Fibroblast of the aortic adventitia (primary cell): ENCODE data around the gene AGAP2. TPM values are rescaled to one million over a fixed set of nuclear protein-coding genes. Genes with fewer than 3 reads are reported as not detected.
"Not testable (repeated sequence)": the region's sequence is repeated elsewhere in the genome, so short reads cannot be mapped to it uniquely, and the experiment has no call there.

ENCODE experiments used
- DNase-seq: peaks from one replicate; pipeline ENCODE4 v3.0.0-alpha.2; 2010; ENCODE audit warnings: low read depth
- H3K4me3 ChIP-seq: 2 replicates; pipeline ENCODE4 v1.5.1; 2011; ENCODE audit warnings: low read depth, mild to moderate bottlenecking, control low read depth, low read length, moderate library complexity
- total RNA-seq: library from RNA; depleted of rRNA; stranded (reverse); fragments of >200 nt; gene quantifications from 2 replicates; pipeline ENCODE4 v1.2.3, GENCODE V29; 2012; ENCODE audit warnings: low replicate concordance
- TF ChIP-seq, protein P1 (sequence below): IDR thresholded peaks from 2 replicates; pipeline ENCODE4 v1.5.1; 2011; ENCODE audit warnings: mild to moderate bottlenecking, low read length, control low read depth, inconsistent platforms; ENCODE audit not compliant: insufficient read depth

Gene AGAP2
- total RNA-seq, 1 donor: 0.27 TPM

DNA sequence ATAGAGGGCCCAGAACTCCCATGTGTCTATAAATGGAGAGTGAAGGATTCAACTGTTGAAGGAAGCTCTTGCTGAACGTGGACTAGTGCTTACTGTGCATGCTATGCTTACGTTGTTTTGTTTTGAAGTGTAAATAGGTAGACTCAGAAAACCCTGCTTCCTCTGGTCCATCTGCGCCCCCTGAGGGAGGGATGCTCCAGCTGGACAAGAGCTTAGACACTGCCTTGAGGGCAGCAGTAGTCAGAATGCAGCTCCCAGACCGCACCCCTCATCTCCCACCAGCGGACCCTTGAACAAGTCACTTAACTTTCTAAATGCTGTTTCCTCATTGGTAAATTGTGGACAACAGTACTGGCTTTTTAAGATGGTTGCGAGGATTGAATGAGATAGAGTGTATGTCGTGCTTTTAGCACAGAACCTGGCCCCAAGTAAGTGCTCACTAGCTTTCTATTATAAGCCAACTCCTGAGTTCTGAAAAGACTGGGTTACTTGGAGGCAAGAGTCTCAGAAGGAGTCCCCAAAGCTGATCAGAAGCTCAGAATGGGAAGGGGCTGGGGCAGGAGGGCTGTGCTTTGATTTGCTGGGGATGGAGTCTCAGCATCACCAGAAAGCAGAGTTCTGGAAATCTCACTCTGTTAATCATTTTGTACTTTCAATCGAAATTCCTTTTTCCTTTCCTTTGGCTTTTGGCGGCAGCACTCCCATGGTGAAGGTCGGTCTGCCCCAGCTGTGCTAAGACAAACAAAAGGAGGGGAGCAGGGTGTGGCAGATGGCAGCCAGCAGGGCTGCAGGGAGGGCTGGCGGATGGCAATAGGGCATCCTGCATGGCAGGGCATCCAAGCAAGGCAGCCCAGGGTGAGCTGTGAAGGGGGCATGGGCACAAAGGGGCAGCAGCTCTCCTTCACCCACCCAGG is 15.6 kb downstream of the AGAP2 start:
- H3K4me3 ChIP-seq: no peak overlapping the region
- TF ChIP-seq, protein P1, sequence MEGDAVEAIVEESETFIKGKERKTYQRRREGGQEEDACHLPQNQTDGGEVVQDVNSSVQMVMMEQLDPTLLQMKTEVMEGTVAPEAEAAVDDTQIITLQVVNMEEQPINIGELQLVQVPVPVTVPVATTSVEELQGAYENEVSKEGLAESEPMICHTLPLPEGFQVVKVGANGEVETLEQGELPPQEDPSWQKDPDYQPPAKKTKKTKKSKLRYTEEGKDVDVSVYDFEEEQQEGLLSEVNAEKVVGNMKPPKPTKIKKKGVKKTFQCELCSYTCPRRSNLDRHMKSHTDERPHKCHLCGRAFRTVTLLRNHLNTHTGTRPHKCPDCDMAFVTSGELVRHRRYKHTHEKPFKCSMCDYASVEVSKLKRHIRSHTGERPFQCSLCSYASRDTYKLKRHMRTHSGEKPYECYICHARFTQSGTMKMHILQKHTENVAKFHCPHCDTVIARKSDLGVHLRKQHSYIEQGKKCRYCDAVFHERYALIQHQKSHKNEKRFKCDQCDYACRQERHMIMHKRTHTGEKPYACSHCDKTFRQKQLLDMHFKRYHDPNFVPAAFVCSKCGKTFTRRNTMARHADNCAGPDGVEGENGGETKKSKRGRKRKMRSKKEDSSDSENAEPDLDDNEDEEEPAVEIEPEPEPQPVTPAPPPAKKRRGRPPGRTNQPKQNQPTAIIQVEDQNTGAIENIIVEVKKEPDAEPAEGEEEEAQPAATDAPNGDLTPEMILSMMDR: no peak
- DNase-seq: no peak

DNA sequence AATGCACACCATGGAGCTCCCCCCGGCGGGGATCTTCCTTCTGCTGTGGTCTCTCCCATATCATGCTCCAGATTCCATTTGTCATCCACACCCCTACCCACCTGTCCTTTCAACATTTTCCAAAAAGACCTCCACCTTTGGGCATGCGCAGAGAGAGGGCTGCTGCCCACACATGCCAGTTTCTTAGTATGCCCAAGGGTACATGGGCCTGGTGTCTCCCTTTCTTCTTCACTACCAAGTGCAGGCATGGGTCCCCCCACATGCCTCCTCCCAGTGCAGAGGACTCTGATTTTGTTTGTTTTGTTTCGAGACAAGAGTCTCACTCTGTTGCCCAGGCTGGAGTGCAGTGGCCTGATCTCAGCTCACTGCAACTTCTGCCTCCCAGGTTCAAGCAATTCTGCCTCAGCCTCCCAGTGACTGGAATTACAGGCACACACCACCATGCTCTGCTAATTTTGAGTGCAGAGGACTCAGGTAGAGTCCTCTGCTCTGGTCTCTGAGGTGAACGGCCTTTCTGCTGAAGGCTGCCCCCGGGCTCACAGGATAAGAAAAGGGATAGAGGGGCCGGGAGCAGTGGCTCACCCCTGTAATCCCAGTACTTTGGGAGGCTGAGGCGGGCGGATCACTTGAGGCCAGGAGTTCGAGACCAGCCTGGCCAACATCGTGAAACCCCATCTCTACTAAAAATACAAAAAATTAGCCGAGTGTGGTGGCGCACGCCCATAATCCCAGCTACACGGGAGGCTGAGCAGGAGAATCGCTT is 16.5 kb downstream of the AGAP2 start:
- H3K4me3 ChIP-seq, DNase-seq: not testable (repeated sequence)

DNA sequence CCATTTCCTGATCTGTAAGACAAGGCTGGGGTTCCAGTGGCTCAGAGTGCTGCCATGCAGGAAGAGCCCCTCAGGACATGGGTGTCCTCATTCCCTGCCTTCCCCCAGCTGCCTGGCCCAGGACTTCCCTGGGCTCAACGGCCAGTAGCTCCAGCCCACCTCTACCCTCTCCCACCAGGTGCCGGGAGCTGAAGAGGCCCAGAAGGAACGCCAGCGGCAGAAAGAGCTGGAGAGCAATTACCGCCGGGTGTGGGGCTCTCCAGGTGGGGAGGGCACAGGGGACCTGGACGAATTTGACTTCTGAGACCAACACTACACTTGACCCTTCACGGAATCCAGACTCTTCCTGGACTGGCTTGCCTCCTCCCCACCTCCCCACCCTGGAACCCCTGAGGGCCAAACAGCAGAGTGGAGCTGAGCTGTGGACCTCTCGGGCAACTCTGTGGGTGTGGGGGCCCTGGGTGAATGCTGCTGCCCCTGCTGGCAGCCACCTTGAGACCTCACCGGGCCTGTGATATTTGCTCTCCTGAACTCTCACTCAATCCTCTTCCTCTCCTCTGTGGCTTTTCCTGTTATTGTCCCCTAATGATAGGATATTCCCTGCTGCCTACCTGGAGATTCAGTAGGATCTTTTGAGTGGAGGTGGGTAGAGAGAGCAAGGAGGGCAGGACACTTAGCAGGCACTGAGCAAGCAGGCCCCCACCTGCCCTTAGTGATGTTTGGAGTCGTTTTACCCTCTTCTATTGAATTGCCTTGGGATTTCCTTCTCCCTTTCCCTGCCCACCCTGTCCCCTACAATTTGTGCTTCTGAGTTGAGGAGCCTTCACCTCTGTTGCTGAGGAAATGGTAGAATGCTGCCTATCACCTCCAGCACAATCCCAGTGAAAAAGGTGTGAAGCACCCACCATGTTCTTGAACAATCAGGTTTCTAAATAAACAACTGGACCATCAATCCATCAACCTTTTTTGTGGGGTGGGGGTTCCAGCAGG is 17.6 kb downstream of the AGAP2 start:
- H3K4me3 ChIP-seq: no peak overlapping the region
- no peak for DNase-seq
- TF ChIP-seq, protein P1: no peak

DNA sequence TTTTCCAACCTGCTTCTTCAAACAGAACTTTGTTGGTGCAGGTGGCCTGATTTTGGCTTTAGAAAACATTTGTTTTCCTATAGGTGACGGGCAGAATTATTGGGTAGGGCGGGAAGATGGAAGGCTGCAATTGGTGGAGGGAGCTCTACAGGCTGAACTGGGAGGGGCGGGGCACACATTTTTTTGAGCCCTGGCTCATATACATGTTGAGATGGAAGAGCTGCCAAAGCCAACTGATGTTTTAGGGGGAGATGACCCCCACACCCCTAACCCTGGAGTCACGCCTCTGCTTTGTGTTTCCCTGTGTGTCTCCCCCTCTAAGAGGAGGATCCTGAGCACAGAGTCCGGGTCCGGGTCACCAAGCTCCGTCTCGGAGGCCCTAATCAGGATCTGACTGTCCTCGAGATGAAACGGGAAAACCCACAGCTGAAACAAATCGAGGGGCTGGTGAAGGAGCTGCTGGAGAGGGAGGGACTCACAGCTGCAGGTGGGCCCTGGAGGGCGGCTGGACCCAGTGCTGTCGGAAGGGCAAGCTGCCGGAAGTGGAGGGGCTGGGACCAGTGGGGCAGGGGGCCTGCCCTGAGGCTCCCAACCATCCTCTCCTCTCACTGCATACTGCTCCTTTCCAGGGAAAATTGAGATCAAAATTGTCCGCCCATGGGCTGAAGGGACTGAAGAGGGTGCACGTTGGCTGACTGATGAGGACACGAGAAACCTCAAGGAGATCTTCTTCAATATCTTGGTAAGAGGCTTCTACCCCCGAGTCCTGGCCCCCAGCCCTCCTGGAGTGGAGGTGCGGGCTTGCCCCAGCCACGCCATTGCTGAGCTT is 18.6 kb downstream of the AGAP2 start:
- DNase-seq: no peak
- H3K4me3 ChIP-seq: no peak overlapping the region
- TF ChIP-seq, protein P1: no peak

DNA sequence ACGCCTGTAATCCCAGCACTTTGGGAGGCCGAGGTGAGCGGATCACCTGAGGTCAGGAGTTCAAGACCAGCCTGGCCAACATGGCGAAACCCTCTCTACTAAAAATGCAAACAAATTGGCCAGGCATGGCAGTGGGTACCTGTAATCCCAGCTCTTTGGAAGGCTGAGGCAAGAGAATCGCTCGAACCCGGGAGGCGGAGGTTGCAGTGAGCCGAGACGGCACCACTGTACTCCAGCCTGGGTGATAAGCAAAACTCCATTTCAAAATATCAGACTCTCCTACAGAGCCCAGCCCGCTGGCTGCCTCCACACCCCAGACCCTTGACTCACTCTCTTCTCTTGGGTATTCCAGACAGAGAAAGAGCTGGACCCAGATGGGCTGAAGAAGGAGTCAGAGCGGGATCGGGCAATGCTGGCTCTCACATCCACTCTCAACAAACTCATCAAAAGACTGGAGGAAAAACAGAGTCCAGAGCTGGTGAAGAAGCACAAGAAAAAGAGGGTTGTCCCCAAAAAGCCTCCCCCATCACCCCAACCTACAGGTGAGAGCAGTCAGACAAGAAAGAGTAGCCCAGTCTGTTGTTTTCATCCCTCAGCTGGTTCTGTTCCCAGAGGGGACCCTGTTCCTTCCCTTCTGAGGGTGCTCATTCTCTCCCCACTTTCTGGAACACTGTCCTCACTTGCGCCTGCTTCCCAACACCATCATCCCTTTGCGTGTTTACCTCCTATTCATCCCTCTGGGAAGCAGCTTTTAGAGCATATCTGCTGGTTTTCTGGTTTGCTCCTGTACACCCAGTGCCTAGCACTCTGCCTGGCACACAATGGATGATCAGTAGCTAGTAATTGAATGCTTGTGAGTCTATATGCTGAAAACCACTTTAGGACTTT is 19.7 kb downstream of the AGAP2 start:
- no peak for DNase-seq
- TF ChIP-seq, protein P1: no peak
- no peak overlapping the region for H3K4me3 ChIP-seq
